HL-60 (cell line): ENCODE results near the gene SVBP.

ENCODE experiments used
- DNase-seq, 2 experiments: peaks; one replicate each; pipeline ENCODE4 v3.0.0-alpha.2; 2010 to 2020; ENCODE audit warnings: low read depth in 1 of 2, low spot score in 1 of 2
- H3K27ac ChIP-seq: fragments of 250-450 bp; sonication (Bioruptor Pico); replicated peaks from 2 replicates; pipeline ENCODE4 v1.5.1; 2020; ENCODE audit warnings: mild to moderate bottlenecking, moderate library complexity
- H3K27me3 ChIP-seq: fragments of 250-450 bp; sonication (Bioruptor Pico); 2 replicates; pipeline ENCODE4 v1.5.1; 2021; ENCODE audit warnings: mild to moderate bottlenecking, moderate library complexity; ENCODE audit not compliant: insufficient read depth, poor library complexity, severe bottlenecking
- H3K4me3 ChIP-seq: replicated peaks from 2 replicates; pipeline ENCODE4 v1.5.1; 2011; ENCODE audit warnings: mild to moderate bottlenecking, control low read depth, low read length; ENCODE audit not compliant: insufficient read depth
- CTCF ChIP-seq: IDR thresholded peaks from one replicate; pipeline ENCODE4 v1.5.1; 2011; ENCODE audit warnings: low read length, control low read depth, inconsistent platforms; ENCODE audit not compliant: insufficient read depth
- GABPA ChIP-seq: IDR thresholded peaks from 2 replicates; pipeline ENCODE4 v1.6.1; 2012; ENCODE audit warnings: low read depth
- POLR2AphosphoS5 ChIP-seq: IDR thresholded peaks from 2 replicates; pipeline ENCODE4 v1.6.1; 2012; ENCODE audit warnings: low read depth
- SPI1 ChIP-seq: IDR thresholded peaks from 2 replicates; pipeline ENCODE4 v1.6.1; 2012; ENCODE audit warnings: low read depth, mild to moderate bottlenecking, borderline replicate concordance
- TF ChIP-seq, protein P1 (sequence below): IDR thresholded peaks from 2 replicates; pipeline ENCODE4 v1.6.1; 2012; ENCODE audit warnings: low read depth; ENCODE audit not compliant: insufficient replicate concordance

SVBP gene

GRCh38 chr1:42852608-42852980 is 35.4 kb upstream of the SVBP start:
- Histone ChIP-seq H3K4me3 (no peak overlapping the region), H3K27me3 (no peaks in the 10 kb centered on the region), H3K27ac (no peak overlapping the region)
- TF ChIP-seq POLR2AphosphoS5: no peak
- TF ChIP-seq SPI1: no peak
- TF ChIP-seq GABPA: no peak
- TF ChIP-seq, protein P1, sequence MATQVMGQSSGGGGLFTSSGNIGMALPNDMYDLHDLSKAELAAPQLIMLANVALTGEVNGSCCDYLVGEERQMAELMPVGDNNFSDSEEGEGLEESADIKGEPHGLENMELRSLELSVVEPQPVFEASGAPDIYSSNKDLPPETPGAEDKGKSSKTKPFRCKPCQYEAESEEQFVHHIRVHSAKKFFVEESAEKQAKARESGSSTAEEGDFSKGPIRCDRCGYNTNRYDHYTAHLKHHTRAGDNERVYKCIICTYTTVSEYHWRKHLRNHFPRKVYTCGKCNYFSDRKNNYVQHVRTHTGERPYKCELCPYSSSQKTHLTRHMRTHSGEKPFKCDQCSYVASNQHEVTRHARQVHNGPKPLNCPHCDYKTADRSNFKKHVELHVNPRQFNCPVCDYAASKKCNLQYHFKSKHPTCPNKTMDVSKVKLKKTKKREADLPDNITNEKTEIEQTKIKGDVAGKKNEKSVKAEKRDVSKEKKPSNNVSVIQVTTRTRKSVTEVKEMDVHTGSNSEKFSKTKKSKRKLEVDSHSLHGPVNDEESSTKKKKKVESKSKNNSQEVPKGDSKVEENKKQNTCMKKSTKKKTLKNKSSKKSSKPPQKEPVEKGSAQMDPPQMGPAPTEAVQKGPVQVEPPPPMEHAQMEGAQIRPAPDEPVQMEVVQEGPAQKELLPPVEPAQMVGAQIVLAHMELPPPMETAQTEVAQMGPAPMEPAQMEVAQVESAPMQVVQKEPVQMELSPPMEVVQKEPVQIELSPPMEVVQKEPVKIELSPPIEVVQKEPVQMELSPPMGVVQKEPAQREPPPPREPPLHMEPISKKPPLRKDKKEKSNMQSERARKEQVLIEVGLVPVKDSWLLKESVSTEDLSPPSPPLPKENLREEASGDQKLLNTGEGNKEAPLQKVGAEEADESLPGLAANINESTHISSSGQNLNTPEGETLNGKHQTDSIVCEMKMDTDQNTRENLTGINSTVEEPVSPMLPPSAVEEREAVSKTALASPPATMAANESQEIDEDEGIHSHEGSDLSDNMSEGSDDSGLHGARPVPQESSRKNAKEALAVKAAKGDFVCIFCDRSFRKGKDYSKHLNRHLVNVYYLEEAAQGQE: no peak
- TF ChIP-seq CTCF: no peak
- DNase-seq: no peak

GRCh38 chr1:42851960-42852607 is 34.9 kb upstream of the SVBP start:
- H3K27me3 ChIP-seq: no peaks in the 10 kb centered on the region
- no peak for DNase-seq
- H3K4me3 ChIP-seq: no peak overlapping the region
- TF ChIP-seq, protein P1: no peak
- TF ChIP-seq POLR2AphosphoS5: no peak
- no peak for TF ChIP-seq SPI1
- TF ChIP-seq CTCF: no peak
- TF ChIP-seq GABPA: no peak
- no peak overlapping the region for H3K27ac ChIP-seq

GRCh38 chr1:42851420-42851819 is 34.2 kb upstream of the SVBP start:
- no peak overlapping the region for H3K4me3 ChIP-seq
- H3K27ac ChIP-seq: no peak overlapping the region
- H3K27me3 ChIP-seq: no peaks in the 10 kb centered on the region
- TF ChIP-seq POLR2AphosphoS5 (no peak), GABPA (no peak), SPI1 (no peak), CTCF (no peak)
- TF ChIP-seq, protein P1: no peak
- DNase-seq: no peak
